ENCODE results near the gene FRMPD4. TPM values are rescaled to one million over a fixed set of nuclear protein-coding genes. Genes with fewer than 3 reads are reported as not detected.

The FRMPD4 gene
- total RNA-seq, 2 experiments from 2014 or later, result not detected

- no peak for ATAC-seq (ENCODE audit: poor library complexity)
- intact Hi-C loops (cut with DNase I, micrococcal nuclease), result no loop called here
- H3K36me3 Mint-ChIP-seq (ENCODE audit: low read depth), result no peaks in the 10 kb centered on the region
- no peaks in the 10 kb centered on the region for H3K4me1 Mint-ChIP-seq (ENCODE audit: low read depth)
- DNase-seq, result no peak
- POLR2A ChIA-PET, result no interaction called here
- TF ChIP-seq CTCF (IDR thresholded peaks at IDR 0.05), result no peak
- Histone ChIP-seq H3K9me3 (ENCODE audit: control insufficient read depth in 1 of 2, insufficient read depth in 1 of 2, low read length in 2 of 2) (no peaks in the 10 kb centered on the region), H3K4me1 (ENCODE audit: insufficient read depth, low read length) (no peaks in the 10 kb centered on the region), H3K27me3 (ENCODE audit: control insufficient read depth in 1 of 2, insufficient read depth in 2 of 2, low read length in 2 of 2) (no peaks in the 10 kb centered on the region), H3K4me3 (ENCODE audit: low read length) (no peak overlapping the region), H3K27ac (ENCODE audit: low read depth in 1 of 2, low read length in 2 of 2) (no peak overlapping the region), H3K36me3 (ENCODE audit: insufficient read depth, low read length) (no peaks in the 10 kb centered on the region)
- no peak overlapping the region for H3K4me3 Mint-ChIP-seq
- H3K27ac Mint-ChIP-seq, result no peak overlapping the region
- CTCF ChIA-PET, result no interaction called here
- no peaks in the 10 kb centered on the region for H3K9me3 Mint-ChIP-seq
- H3K27me3 Mint-ChIP-seq, result peaks cover 12% of the 10 kb centered on the region
Measured at GRCh38 chrX:12647230-12647629, 509.0 kb downstream of the FRMPD4 start.

GRCh38 chrX:12648995-12649394 is 510.7 kb downstream of the FRMPD4 start:
- intact Hi-C loops (cut with DNase I, micrococcal nuclease), result no loop called here
- DNase-seq (no peak), ATAC-seq (ENCODE audit: poor library complexity) (no peak)
- Mint-ChIP-seq H3K27ac (no peak overlapping the region), H3K4me3 (no peak overlapping the region), H3K36me3 (ENCODE audit: low read depth) (no peaks in the 10 kb centered on the region), H3K27me3 (peaks cover 12% of the 10 kb centered on the region), H3K9me3 (no peaks in the 10 kb centered on the region), H3K4me1 (ENCODE audit: low read depth) (no peaks in the 10 kb centered on the region)
- no peak for TF ChIP-seq CTCF (IDR thresholded peaks at IDR 0.05)
- Histone ChIP-seq H3K4me3 (ENCODE audit: low read length) (no peak overlapping the region), H3K4me1 (ENCODE audit: insufficient read depth, low read length) (no peaks in the 10 kb centered on the region), H3K27me3 (ENCODE audit: control insufficient read depth in 1 of 2, insufficient read depth in 2 of 2, low read length in 2 of 2) (no peaks in the 10 kb centered on the region), H3K9me3 (ENCODE audit: control insufficient read depth in 1 of 2, insufficient read depth in 1 of 2, low read length in 2 of 2) (no peaks in the 10 kb centered on the region), H3K36me3 (ENCODE audit: insufficient read depth, low read length) (no peaks in the 10 kb centered on the region), H3K27ac (ENCODE audit: low read depth in 1 of 2, low read length in 2 of 2) (no peak overlapping the region)
- ChIA-PET CTCF (no interaction called here), POLR2A (no interaction called here)

GRCh38 chrX:12657433-12657832 is 519.2 kb downstream of the FRMPD4 start:
- Histone ChIP-seq H3K4me1 (ENCODE audit: insufficient read depth, low read length) (no peaks in the 10 kb centered on the region), H3K27ac (ENCODE audit: low read depth in 1 of 2, low read length in 2 of 2) (no peak overlapping the region), H3K27me3 (ENCODE audit: control insufficient read depth in 1 of 2, insufficient read depth in 2 of 2, low read length in 2 of 2) (no peaks in the 10 kb centered on the region), H3K36me3 (ENCODE audit: insufficient read depth, low read length) (no peaks in the 10 kb centered on the region), H3K4me3 (ENCODE audit: low read length) (no peak overlapping the region), H3K9me3 (ENCODE audit: control insufficient read depth in 1 of 2, insufficient read depth in 1 of 2, low read length in 2 of 2) (no peaks in the 10 kb centered on the region)
- H3K9me3 Mint-ChIP-seq, result no peaks in the 10 kb centered on the region
- no peak for DNase-seq
- no peak overlapping the region for H3K27ac Mint-ChIP-seq
- POLR2A ChIA-PET, result no interaction called here
- H3K27me3 Mint-ChIP-seq, result no peaks in the 10 kb centered on the region
- H3K36me3 Mint-ChIP-seq (ENCODE audit: low read depth), result no peaks in the 10 kb centered on the region
- H3K4me1 Mint-ChIP-seq (ENCODE audit: low read depth), result no peaks in the 10 kb centered on the region
- CTCF ChIA-PET, result no interaction called here
- H3K4me3 Mint-ChIP-seq, result no peak overlapping the region
- no peak for TF ChIP-seq CTCF (IDR thresholded peaks at IDR 0.05)
- ATAC-seq (ENCODE audit: poor library complexity), result no peak
- intact Hi-C loops (cut with DNase I, micrococcal nuclease), result no loop called here
